GM15510 (cell line): ENCODE results near the gene PRMT3.

Experiments
- POLR2A ChIP-seq: IDR thresholded peaks from 3 replicates; pipeline ENCODE4 v1.6.1; 2011; ENCODE audit warnings: borderline replicate concordance; ENCODE audit not compliant: insufficient read length; ENCODE audit errors: extremely low read depth

PRMT3 gene

GRCh38 chr11:20512869-20513268, 125.4 kb downstream of the PRMT3 start:
- TF ChIP-seq POLR2A, result no peak

- TF ChIP-seq POLR2A, result no peak
Measured at GRCh38 chr11:20518323-20518834, 130.9 kb downstream of the PRMT3 start.

DNA sequence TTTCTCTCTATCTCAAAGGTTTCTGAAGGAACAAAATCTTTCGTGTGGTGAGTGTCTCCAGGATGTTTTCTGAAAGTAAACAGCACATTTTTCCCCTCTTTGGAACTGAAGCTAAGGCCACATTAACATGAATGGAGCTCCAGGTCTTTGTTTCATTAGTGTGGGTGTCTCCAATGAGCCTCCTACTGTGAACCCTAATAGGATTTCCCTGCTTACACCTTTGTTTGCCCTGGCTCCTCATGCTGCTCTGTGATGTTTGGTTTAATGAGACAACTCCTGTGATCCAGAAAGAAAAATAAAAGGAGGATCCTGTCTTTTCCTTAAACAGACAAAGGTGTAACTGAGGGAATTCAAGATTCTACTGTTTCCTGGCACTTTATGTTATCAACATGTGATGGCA, 135.0 kb downstream of the PRMT3 start:
- TF ChIP-seq POLR2A, result no peak

DNA sequence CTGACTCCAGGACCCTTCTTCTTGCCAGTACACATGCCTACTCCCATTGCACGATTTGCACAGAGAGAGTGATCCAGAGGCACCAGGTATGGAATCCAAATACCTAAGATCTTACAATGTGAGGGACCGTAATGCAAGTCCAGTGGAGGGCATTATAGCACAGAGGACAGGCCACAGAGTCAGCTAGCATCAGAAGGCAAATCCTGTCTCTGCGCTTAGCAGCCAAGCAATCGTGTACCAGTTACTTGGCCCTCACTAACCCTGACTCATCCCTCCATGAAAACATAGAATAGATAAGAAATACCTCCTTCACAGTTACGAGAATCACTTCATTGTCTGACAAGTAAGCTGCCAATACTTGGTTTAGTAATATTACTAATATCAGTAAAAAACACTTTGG, 142.2 kb downstream of the PRMT3 start:
- TF ChIP-seq POLR2A, result no peak

DNA sequence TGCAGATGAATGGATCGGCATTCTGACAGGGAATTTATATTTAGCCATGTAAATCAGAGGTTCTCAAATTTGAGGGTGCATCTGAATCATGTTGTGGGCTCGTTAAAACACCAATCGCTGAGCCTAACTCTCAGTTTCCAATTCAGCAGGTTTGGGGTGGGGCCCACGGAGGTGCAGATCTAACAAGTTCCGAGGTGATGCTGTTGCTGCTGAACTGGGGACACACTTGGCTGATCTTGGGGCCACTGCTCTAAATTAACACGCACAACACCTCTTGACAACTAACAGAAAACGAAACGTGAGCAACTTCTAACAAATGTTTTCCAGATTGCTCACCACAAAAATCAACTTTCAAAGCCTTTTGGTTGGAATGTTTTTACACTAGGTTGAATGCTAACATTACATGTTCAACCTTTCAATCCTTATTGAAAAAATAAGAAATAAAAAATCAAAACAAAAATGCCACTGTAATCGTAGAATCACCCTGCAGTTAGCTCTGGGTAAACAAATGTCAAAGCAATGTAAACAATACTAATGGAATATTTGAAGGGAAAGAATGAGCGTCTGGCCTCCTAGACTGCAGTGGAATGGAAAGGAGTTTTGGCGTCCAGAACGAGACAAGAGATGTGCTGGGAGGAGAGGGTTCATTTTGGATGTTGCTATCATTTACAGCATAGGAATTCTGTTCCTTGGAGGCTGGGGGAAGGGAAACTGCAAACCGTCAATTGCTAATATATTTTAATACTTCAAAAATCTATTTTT, 143.6 kb downstream of the PRMT3 start:
- TF ChIP-seq POLR2A, result no peak

- TF ChIP-seq POLR2A, result no peak
Measured at GRCh38 chr11:20535271-20535881, 147.9 kb downstream of the PRMT3 start.

DNA sequence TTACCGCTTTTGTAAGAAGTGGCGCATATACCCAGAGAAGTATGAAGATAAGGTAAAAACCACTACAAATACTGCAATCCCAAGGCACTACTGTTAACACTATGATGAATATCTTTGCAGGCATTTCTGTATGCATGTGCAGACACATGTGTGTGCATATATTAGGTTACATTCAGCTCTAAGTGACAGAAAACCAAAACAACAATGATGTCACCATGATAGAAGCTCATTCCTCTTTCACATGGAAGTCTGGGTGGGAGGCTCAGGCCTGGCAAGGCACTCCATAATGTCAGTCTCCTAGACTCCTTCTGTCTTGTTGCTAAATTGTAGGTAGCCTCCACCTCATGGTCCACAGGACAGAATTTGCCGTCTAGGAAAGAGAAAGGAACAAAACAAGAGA, 148.8 kb downstream of the PRMT3 start:
- TF ChIP-seq POLR2A, result no peak

- no peak for TF ChIP-seq POLR2A
Measured at GRCh38 chr11:20536784-20537183, 149.3 kb downstream of the PRMT3 start.

DNA sequence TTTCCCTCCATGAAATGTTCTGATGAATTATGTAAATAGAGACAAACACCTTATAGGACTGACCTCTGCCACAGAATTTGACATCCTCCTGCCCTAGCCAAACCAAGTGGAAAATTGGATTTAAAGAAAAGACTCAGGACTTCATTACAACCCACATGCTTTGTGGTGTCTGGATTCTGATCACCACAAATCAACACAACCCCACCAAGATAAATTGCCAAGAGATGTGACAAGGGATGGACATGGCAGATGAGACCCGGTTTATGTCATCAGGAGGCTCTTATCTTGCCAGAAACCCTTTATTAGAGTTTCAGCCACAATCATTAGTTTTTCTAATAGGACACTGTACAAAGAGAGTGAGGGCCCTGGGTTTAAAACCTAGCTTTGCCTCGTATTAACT, 154.0 kb downstream of the PRMT3 start:
- TF ChIP-seq POLR2A, result no peak

DNA sequence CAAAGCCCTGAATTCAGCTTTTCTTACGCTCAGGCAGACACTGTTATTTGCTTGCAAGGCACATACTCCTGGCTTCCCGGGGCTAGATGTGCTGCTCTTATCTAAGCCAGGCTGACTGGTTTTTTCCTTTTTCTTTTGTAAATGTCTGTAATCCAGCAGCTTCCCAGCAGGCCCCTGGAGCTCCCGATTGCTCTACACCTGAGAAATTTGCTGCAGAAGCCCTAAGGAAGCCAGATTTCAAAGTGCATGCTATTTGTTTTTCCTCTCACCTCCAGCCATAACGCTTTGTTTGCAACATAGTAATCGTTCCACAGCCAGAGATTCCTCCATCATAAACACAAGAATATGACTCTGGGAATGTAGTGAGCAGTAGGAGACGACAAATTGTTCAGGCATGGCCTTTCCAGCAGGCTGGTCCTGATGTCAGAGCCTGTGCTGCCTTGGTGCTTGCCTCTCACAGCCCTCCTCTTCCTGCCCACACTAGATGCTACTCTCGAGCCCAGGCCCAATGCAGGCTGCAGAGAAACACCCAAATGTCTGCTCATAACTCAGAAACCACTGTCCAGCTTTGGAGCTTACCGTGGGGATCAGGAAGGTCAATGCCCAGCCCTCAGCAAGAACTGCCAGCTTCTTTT, 157.2 kb downstream of the PRMT3 start:
- TF ChIP-seq POLR2A, result no peak

- no peak for TF ChIP-seq POLR2A
Measured at GRCh38 chr11:20547411-20547810, 159.9 kb downstream of the PRMT3 start.

- no peak for TF ChIP-seq POLR2A
Measured at GRCh38 chr11:20551096-20551495, 163.6 kb downstream of the PRMT3 start.

DNA sequence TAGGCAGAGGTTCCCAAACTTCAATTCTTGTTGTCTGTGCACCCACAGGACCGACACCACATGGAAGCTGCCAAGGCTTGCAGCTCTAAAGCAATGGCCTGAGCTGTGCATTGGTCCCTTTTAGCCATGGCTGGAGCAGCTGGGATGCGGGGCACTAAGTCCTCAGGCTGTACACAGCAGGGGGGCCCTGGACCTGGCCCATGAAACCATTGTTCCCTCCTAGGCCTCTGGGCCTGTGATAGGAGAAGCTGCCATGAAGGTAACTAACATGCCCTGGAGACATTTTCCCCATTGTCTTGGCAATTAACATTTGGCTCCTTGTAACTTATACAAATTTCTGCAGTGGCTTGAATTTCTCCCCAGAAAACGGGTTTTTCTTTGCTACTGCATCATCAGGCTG, 168.3 kb downstream of the PRMT3 start:
- TF ChIP-seq POLR2A, result no peak

GRCh38 chr11:20558741-20559140, 171.2 kb downstream of the PRMT3 start:
- TF ChIP-seq POLR2A, result no peak
